Measurements from ENCODE around the gene CENPF.
"Not testable (repeated sequence)": the region's sequence is repeated elsewhere in the genome, so short reads cannot be mapped to it uniquely, and the experiment has no call there.

The CENPF gene

GRCh38 chr1:214587165-214587564, 15.8 kb upstream of the CENPF start:
- no peak overlapping the region for H3K4me3 ChIP-seq (ENCODE audit: low read depth, low read length)
- no peak overlapping the region for H3K27ac ChIP-seq
- no peak for DNase-seq
- no peaks in the 10 kb centered on the region for H3K9me3 ChIP-seq (ENCODE audit: severe bottlenecking)
- H3K36me3 ChIP-seq: no peaks in the 10 kb centered on the region
- no peak for TF ChIP-seq CTCF (IDR thresholded peaks at IDR 0.05; ENCODE audit: low read depth, low read length)
- H3K27me3 ChIP-seq (ENCODE audit: insufficient read depth, low read depth, severe bottlenecking): no peaks in the 10 kb centered on the region

GRCh38 chr1:214588963-214589597, 13.9 kb upstream of the CENPF start:
- Histone ChIP-seq H3K36me3 (no peaks in the 10 kb centered on the region), H3K9me3 (ENCODE audit: severe bottlenecking) (no peaks in the 10 kb centered on the region), H3K27me3 (ENCODE audit: insufficient read depth, low read depth, severe bottlenecking) (no peaks in the 10 kb centered on the region), H3K27ac (no peak overlapping the region), H3K4me3 (ENCODE audit: low read depth, low read length) (no peak overlapping the region)
- DNase-seq: no peak
- no peak for TF ChIP-seq CTCF (IDR thresholded peaks at IDR 0.05; ENCODE audit: low read depth, low read length)

GRCh38 chr1:214590696-214591095, 12.3 kb upstream of the CENPF start:
- Histone ChIP-seq H3K27ac (no peak overlapping the region), H3K4me3 (ENCODE audit: low read depth, low read length) (no peak overlapping the region), H3K36me3 (no peaks in the 10 kb centered on the region), H3K27me3 (ENCODE audit: insufficient read depth, low read depth, severe bottlenecking) (no peaks in the 10 kb centered on the region), H3K9me3 (ENCODE audit: severe bottlenecking) (no peaks in the 10 kb centered on the region)
- no peak for DNase-seq
- TF ChIP-seq CTCF (IDR thresholded peaks at IDR 0.05; ENCODE audit: low read depth, low read length): no peak

GRCh38 chr1:214591918-214592317, 11.1 kb upstream of the CENPF start:
- H3K36me3 ChIP-seq; DNase-seq; H3K9me3 ChIP-seq (ENCODE audit: severe bottlenecking); H3K27ac ChIP-seq; H3K27me3 ChIP-seq (ENCODE audit: insufficient read depth, low read depth, severe bottlenecking); H3K4me3 ChIP-seq (ENCODE audit: low read depth, low read length): not testable (repeated sequence)

- Histone ChIP-seq H3K27ac (no peak overlapping the region), H3K4me3 (ENCODE audit: low read depth, low read length) (no peak overlapping the region), H3K27me3 (ENCODE audit: insufficient read depth, low read depth, severe bottlenecking) (no peaks in the 10 kb centered on the region), H3K36me3 (no peaks in the 10 kb centered on the region), H3K9me3 (ENCODE audit: severe bottlenecking) (no peaks in the 10 kb centered on the region)
- no peak for TF ChIP-seq CTCF (IDR thresholded peaks at IDR 0.05; ENCODE audit: low read depth, low read length)
- DNase-seq: no peak
Observed at GRCh38 chr1:214593158-214593557, 9.8 kb upstream of the CENPF start.

GRCh38 chr1:214603819-214604252, 841 bp downstream of the CENPF start:
- H3K27me3 ChIP-seq (ENCODE audit: insufficient read depth, low read depth, severe bottlenecking): no peaks in the 10 kb centered on the region
- peaks cover 3% of the 10 kb centered on the region for H3K9me3 ChIP-seq (ENCODE audit: severe bottlenecking)
- TF ChIP-seq CTCF (IDR thresholded peaks at IDR 0.05; ENCODE audit: low read depth, low read length): no peak
- H3K36me3 ChIP-seq: peaks cover 18% of the 10 kb centered on the region
- peak overlapping the region; percentile 95 for H3K27ac ChIP-seq
- H3K4me3 ChIP-seq (ENCODE audit: low read depth, low read length): peak overlapping the region; percentile 86
- peak; percentile 13 for DNase-seq

Data from WERI-Rb-1 (cell line).